OCI-LY1 (cell line): ENCODE measurements around the gene TRPC4AP.

Experiments used
- CTCF ChIP-seq: fragments of 200-600 bp; sonication (generic), shearing (Covaris generic); IDR thresholded peaks from 2 replicates; pipeline ENCODE4 v1.5.1; 2017; ENCODE audit warnings: mild to moderate bottlenecking, antibody characterized with exemption, low read length, moderate library complexity, mixed read lengths
- EZH2 ChIP-seq: fragments of 200-600 bp; sonication (generic), shearing (Covaris generic); IDR thresholded peaks from 2 replicates; pipeline ENCODE4 v1.8.0; 2017; ENCODE audit warnings: borderline replicate concordance, mixed run types, mild to moderate bottlenecking, antibody characterized with exemption, low read length, moderate library complexity, mixed read lengths

DNA sequence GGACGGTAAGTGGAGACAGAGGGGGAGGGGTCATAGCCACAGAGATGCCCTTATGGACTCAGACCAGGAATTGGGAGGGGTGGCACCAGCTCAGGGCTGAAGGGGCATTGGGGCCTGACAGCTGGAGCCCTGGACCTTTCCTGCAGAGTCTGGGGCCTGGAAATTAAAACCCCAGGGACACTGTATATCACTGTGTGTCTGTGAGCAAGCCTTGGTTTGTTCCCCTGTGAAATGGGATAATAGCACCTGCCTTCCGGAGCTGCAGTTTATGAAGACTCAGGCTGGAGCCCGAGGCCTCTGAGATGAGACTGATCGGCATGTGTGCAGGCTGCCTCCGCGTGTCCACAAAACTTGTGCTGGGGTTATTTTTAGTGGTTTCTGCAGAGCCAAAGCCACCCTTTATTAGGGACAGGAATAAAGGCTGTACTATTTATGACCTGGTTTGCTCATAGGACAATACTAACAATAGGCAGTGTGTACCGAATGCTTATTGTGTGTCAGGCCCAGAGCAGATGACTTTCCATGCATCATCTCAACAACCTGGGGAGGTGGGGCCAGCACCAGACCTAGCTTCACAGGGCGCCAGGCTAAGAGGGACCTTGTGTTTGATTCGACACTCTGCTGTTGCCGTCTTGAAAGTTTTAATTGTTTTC lies 114.4 kb downstream of the TRPC4AP start:
- TF ChIP-seq CTCF, result no peak
- no peak for TF ChIP-seq EZH2
